Uterus (tissue), 4 donors: ENCODE results near the gene OR10AD1. TPM values are rescaled to one million over a fixed set of nuclear protein-coding genes. Genes with fewer than 3 reads are reported as not detected.

ENCODE experiments used
- DNase-seq, 2 donors: peaks; one replicate each; pipeline ENCODE4 v3.0.0-alpha.2; 2019 to 2020
- H3K27ac ChIP-seq, 2 donors: fragments of 200-600 bp; sonication (generic); 1 replicate in 1 of 2; 2 replicates in 1 of 2; pipeline ENCODE4 v1.5.1; 2016 to 2018
- H3K27me3 ChIP-seq, 2 donors: fragments of 200-600 bp; sonication (generic); one replicate each; pipeline ENCODE4 v1.5.1; 2018 to 2019; ENCODE audit warnings: control low read depth in 1 of 2
- H3K36me3 ChIP-seq, 2 donors: fragments of 200-600 bp; sonication (generic); one replicate each; pipeline ENCODE4 v1.5.1; 2019; ENCODE audit warnings: control low read depth in 1 of 2
- H3K4me1 ChIP-seq, 2 donors: fragments of 200-600 bp; sonication (generic); one replicate each; pipeline ENCODE4 v1.5.1; 2018 to 2019; ENCODE audit warnings: control low read depth in 1 of 2
- H3K4me3 ChIP-seq, 2 donors: fragments of 200-600 bp; sonication (generic); 1 replicate in 1 of 2; 2 replicates in 1 of 2; pipeline ENCODE4 v1.5.1; 2018 to 2019; ENCODE audit warnings: mild to moderate bottlenecking in 1 of 2
- H3K9me3 ChIP-seq, 2 donors: fragments of 200-600 bp; sonication (generic); one replicate each; pipeline ENCODE4 v1.5.1; 2019; ENCODE audit warnings: control low read depth in 1 of 2
- POLR2A ChIP-seq, 2 donors: fragments of 450-650 bp; IDR thresholded peaks; one replicate each; pipeline ENCODE4 v1.6.1; 2016; ENCODE audit warnings: antibody characterized with exemption in 2 of 2, mild to moderate bottlenecking in 1 of 2, moderate library complexity in 1 of 2
- intact Hi-C: fragments of 100-400 bp; cut with DNase I; formaldehyde crosslinking; loops from one replicate; pipeline ENCODE4 v1.15.1; 2023; ENCODE audit warnings: low total_unique reads
- total RNA-seq, 4 donors: library from RNA; depleted of rRNA in 3 of 4; stranded (reverse); fragments of >200 nt in 3 of 4; gene quantifications; one replicate each; pipeline versions ENCODE4 v1.1.0 to v1.2.4, GENCODE V29; 2014 to 2023
- TF ChIP-seq, protein P1 (sequence below), 4 experiments: fragments of 200-600 bp in 2 of 4; fragments of 450-650 bp in 2 of 4; sonication (generic) in 2 of 4; IDR thresholded peaks; one replicate each; pipeline ENCODE4 v1.5.1; 2016 to 2019; ENCODE audit warnings: antibody characterized with exemption in 4 of 4, mild to moderate bottlenecking in 2 of 4, moderate library complexity in 1 of 4
- donor health status: DM: yes; HTN: yes; CAD: no.

Gene OR10AD1
- total RNA-seq, 4 donors from 2014 or later, result not detected

GRCh38 chr12:48197971-48198671 lies 5.0 kb downstream of the OR10AD1 start:
- intact Hi-C loops, result no loop called here
- Histone ChIP-seq H3K9me3 (no peaks in the 10 kb centered on the region), H3K27ac (peak overlapping the region; percentile 96 to 99), H3K4me1 (peaks cover 5 to 10% of the 10 kb centered on the region in 2 donors), H3K27me3 (no peaks in the 10 kb centered on the region), H3K36me3 (no peaks in the 10 kb centered on the region), H3K4me3 (peak overlapping the region; percentile 52 to 72)
- TF ChIP-seq, protein P1, sequence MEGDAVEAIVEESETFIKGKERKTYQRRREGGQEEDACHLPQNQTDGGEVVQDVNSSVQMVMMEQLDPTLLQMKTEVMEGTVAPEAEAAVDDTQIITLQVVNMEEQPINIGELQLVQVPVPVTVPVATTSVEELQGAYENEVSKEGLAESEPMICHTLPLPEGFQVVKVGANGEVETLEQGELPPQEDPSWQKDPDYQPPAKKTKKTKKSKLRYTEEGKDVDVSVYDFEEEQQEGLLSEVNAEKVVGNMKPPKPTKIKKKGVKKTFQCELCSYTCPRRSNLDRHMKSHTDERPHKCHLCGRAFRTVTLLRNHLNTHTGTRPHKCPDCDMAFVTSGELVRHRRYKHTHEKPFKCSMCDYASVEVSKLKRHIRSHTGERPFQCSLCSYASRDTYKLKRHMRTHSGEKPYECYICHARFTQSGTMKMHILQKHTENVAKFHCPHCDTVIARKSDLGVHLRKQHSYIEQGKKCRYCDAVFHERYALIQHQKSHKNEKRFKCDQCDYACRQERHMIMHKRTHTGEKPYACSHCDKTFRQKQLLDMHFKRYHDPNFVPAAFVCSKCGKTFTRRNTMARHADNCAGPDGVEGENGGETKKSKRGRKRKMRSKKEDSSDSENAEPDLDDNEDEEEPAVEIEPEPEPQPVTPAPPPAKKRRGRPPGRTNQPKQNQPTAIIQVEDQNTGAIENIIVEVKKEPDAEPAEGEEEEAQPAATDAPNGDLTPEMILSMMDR (IDR thresholded peaks at IDR 0.05), result peak in 1 of 4 experiments; percentile 30
- TF ChIP-seq POLR2A (IDR thresholded peaks at IDR 0.05), result peak; percentile 87 to 97
- peak; percentile 93 to 96 for DNase-seq

DNA sequence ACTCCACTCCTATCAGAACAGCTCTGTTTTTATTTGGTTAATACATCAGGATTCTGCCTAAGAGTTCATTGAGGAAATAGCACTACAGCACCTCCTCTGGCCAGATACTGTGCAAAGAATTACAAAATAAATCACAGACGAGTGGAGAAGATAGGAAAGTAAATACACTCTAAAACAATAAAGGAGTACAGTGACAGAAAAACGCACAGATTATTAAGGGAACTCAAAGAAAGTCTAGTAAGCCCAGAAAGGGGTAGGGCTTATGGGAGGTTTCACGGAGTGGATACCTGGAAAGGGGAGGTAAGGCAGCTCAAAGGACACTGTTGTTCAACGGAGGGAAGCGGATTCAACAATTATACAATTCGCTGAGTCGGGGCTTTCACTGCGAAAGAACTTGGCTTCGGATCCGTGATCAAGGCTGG lies 5.5 kb downstream of the OR10AD1 start:
- intact Hi-C loops, result no loop called here
- H3K9me3 ChIP-seq, result no peaks in the 10 kb centered on the region
- H3K27ac ChIP-seq, result peak overlapping the region; percentile 96 to 99
- peak overlapping the region; percentile 52 to 72 for H3K4me3 ChIP-seq
- no peaks in the 10 kb centered on the region for H3K27me3 ChIP-seq
- no peaks in the 10 kb centered on the region for H3K36me3 ChIP-seq
- TF ChIP-seq, protein P1 (IDR thresholded peaks at IDR 0.05), result peak; percentile 23 to 59 (median 43)
- no peak for TF ChIP-seq POLR2A (IDR thresholded peaks at IDR 0.05)
- peak in 1 of 2 donors; percentile 30 for DNase-seq
- H3K4me1 ChIP-seq, result peaks cover 5 to 10% of the 10 kb centered on the region in 2 donors

DNA sequence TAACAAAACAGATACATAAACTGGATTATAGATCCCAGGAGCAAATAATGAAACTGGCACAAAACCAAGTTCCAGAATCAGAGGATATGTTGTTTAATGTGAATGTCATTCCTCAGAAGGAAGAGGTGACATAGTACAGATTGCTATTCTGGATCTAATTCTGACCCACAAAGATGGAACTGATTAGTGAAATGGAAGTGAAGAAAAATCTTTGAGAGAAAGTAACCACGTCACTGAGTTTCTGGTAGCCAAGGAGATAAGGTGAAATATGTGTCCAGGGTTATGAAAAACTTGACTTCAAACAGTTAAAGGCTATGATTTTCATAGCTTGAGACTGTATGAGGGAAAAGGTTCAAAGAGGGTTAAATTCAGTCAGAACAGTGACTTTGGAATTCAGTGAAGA lies 8.3 kb downstream of the OR10AD1 start:
- no peak for DNase-seq
- intact Hi-C loops, result no loop called here
- Histone ChIP-seq H3K27me3 (no peaks in the 10 kb centered on the region), H3K9me3 (no peaks in the 10 kb centered on the region), H3K4me3 (no peak overlapping the region), H3K27ac (no peak overlapping the region), H3K36me3 (no peaks in the 10 kb centered on the region), H3K4me1 (peaks cover 0 to 5% of the 10 kb centered on the region in 2 donors)
- TF ChIP-seq POLR2A (IDR thresholded peaks at IDR 0.05), result no peak
- TF ChIP-seq, protein P1 (IDR thresholded peaks at IDR 0.05), result no peak

GRCh38 chr12:48193623-48194022 lies 9.5 kb downstream of the OR10AD1 start:
- TF ChIP-seq POLR2A (IDR thresholded peaks at IDR 0.05), result no peak
- no peaks in the 10 kb centered on the region for H3K36me3 ChIP-seq
- peaks cover 0 to 5% of the 10 kb centered on the region in 2 donors for H3K4me1 ChIP-seq
- intact Hi-C loops, result no loop called here
- no peak for DNase-seq
- H3K4me3 ChIP-seq, result no peak overlapping the region
- H3K27ac ChIP-seq, result no peak overlapping the region
- H3K9me3 ChIP-seq, result no peaks in the 10 kb centered on the region
- no peaks in the 10 kb centered on the region for H3K27me3 ChIP-seq

DNA sequence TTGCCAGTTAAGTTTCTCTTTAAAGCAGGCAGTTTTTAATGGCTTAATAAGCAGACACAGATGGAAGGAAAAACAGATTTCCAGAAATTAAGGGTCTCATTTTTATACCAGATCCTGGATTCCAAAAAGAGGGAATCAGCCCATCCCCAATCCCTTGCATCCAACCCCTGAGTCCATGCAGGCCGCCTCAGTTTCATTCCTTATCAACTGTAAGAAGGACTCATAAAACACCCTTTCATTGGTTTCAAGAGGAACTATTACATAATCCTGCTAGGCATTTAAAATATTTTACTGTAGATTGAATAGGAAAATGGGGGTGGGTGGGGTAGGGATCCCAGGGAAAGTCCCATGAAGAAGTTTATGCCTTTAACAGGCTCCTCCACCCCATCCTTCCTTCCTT lies 10.2 kb downstream of the OR10AD1 start:
- H3K4me1 ChIP-seq, result peaks cover 0 to 5% of the 10 kb centered on the region in 2 donors
- no peaks in the 10 kb centered on the region for H3K9me3 ChIP-seq
- H3K27ac ChIP-seq, result no peak overlapping the region
- no peaks in the 10 kb centered on the region for H3K27me3 ChIP-seq
- no peak overlapping the region for H3K4me3 ChIP-seq
- DNase-seq, result no peak
- intact Hi-C loops, result no loop called here
- no peaks in the 10 kb centered on the region for H3K36me3 ChIP-seq
- no peak for TF ChIP-seq POLR2A (IDR thresholded peaks at IDR 0.05)
- TF ChIP-seq, protein P1 (IDR thresholded peaks at IDR 0.05), result no peak
